Liver (tissue), 9 donors: ENCODE measurements around the gene ARID4A. TPM values are rescaled to one million over a fixed set of nuclear protein-coding genes. Genes with fewer than 3 reads are reported as not detected.

ENCODE experiments used
- DNase-seq: peaks from one replicate; pipeline ENCODE4 v3.0.0-alpha.2; 2017; ENCODE audit warnings: low spot score
- H3K27ac ChIP-seq, 2 donors: one replicate each; pipeline ENCODE4 v1.7.0; 2013; ENCODE audit warnings: inconsistent platforms in 2 of 2, low read length in 2 of 2, control low read depth in 1 of 2, low read depth in 1 of 2, mild to moderate bottlenecking in 1 of 2
- H3K27me3 ChIP-seq, 4 donors: one replicate each; pipeline versions ENCODE4 v1.6.1 to v1.7.0; 2013; ENCODE audit warnings: low read length in 3 of 4, inconsistent platforms in 1 of 4, mild to moderate bottlenecking in 1 of 4, moderate library complexity in 1 of 4; ENCODE audit not compliant: control insufficient read depth in 4 of 4, insufficient read depth in 4 of 4
- H3K36me3 ChIP-seq, 4 donors: one replicate each; pipeline versions ENCODE4 v1.6.1 to v1.7.0; 2013; ENCODE audit warnings: low read length in 3 of 4, mild to moderate bottlenecking in 3 of 4, low read depth in 1 of 4, moderate library complexity in 1 of 4; ENCODE audit not compliant: control insufficient read depth in 4 of 4, insufficient read depth in 3 of 4
- H3K4me1 ChIP-seq, 4 donors: one replicate each; pipeline versions ENCODE4 v1.6.1 to v1.7.0; 2013; ENCODE audit warnings: low read length in 3 of 4, mild to moderate bottlenecking in 3 of 4, moderate library complexity in 1 of 4; ENCODE audit not compliant: control insufficient read depth in 4 of 4, insufficient read depth in 4 of 4
- H3K4me3 ChIP-seq, 3 donors: one replicate each; pipeline versions ENCODE4 v1.6.1 to v1.7.0; 2013; ENCODE audit warnings: low read length in 3 of 3, control low read depth in 1 of 3, low read depth in 1 of 3, mild to moderate bottlenecking in 1 of 3
- H3K9ac ChIP-seq, 2 donors: one replicate each; pipeline ENCODE4 v1.7.0; 2013; ENCODE audit warnings: low read length in 2 of 2, mild to moderate bottlenecking in 2 of 2, moderate library complexity in 2 of 2, control low read depth in 1 of 2, low read depth in 1 of 2
- H3K9me3 ChIP-seq, 4 donors: one replicate each; pipeline versions ENCODE4 v1.6.1 to v1.7.0; 2013; ENCODE audit warnings: low read length in 3 of 4; ENCODE audit not compliant: control insufficient read depth in 4 of 4
- ATF3 ChIP-seq: IDR thresholded peaks from 2 replicates; pipeline ENCODE4 v1.6.1; 2016; ENCODE audit warnings: antibody characterized with exemption
- EGR1 ChIP-seq, 2 donors: IDR thresholded peaks; 2 replicates each; pipeline ENCODE4 v1.6.1; 2016 to 2018; ENCODE audit warnings: antibody characterized with exemption in 2 of 2, low read depth in 2 of 2
- FOXA1 ChIP-seq: IDR thresholded peaks from 2 replicates; pipeline ENCODE4 v1.6.1; 2016; ENCODE audit warnings: antibody characterized with exemption
- FOXA2 ChIP-seq: IDR thresholded peaks from 2 replicates; pipeline ENCODE4 v1.6.1; 2016; ENCODE audit warnings: antibody characterized with exemption
- GABPA ChIP-seq, 2 donors: IDR thresholded peaks in 1 of 2; conservative IDR thresholded peaks in 1 of 2; 2 replicates each; pipeline ENCODE4 v1.6.1; 2016; ENCODE audit warnings: antibody characterized with exemption in 2 of 2, mild to moderate bottlenecking in 1 of 2, moderate library complexity in 1 of 2
- HNF4A ChIP-seq, 2 donors: conservative IDR thresholded peaks; 2 replicates each; pipeline ENCODE4 v1.6.1; 2016; ENCODE audit warnings: antibody characterized with exemption in 2 of 2, mild to moderate bottlenecking in 2 of 2
- HNF4G ChIP-seq: IDR thresholded peaks from 2 replicates; pipeline ENCODE4 v1.6.1; 2016; ENCODE audit warnings: antibody characterized with exemption
- JUND ChIP-seq, 2 donors: IDR thresholded peaks; 2 replicates each; pipeline ENCODE4 v1.6.1; 2016; ENCODE audit warnings: antibody characterized with exemption in 2 of 2
- MAX ChIP-seq: IDR thresholded peaks from 2 replicates; pipeline ENCODE4 v1.6.1; 2016; ENCODE audit warnings: antibody characterized with exemption
- NR2F2 ChIP-seq: IDR thresholded peaks from 2 replicates; pipeline ENCODE4 v1.6.1; 2016; ENCODE audit warnings: antibody characterized with exemption
- RAD21 ChIP-seq, 2 donors: IDR thresholded peaks; 2 replicates each; pipeline ENCODE4 v1.6.1; 2016; ENCODE audit warnings: antibody characterized with exemption in 2 of 2, mild to moderate bottlenecking in 2 of 2
- REST ChIP-seq: IDR thresholded peaks from 2 replicates; pipeline ENCODE4 v1.6.1; 2016; ENCODE audit warnings: antibody characterized with exemption, mild to moderate bottlenecking
- RXRA ChIP-seq, 2 donors: IDR thresholded peaks; 2 replicates each; pipeline ENCODE4 v1.6.1; 2017 to 2018; ENCODE audit warnings: antibody characterized with exemption in 2 of 2, mild to moderate bottlenecking in 1 of 2
- SP1 ChIP-seq: IDR thresholded peaks from 2 replicates; pipeline ENCODE4 v1.6.1; 2018; ENCODE audit warnings: antibody characterized with exemption, mild to moderate bottlenecking
- TAF1 ChIP-seq: conservative IDR thresholded peaks from 2 replicates; pipeline ENCODE4 v1.6.1; 2016; ENCODE audit warnings: antibody characterized with exemption, mild to moderate bottlenecking
- YY1 ChIP-seq: IDR thresholded peaks from 2 replicates; pipeline ENCODE4 v1.6.1; 2016; ENCODE audit warnings: antibody characterized with exemption, mild to moderate bottlenecking
- ZBTB33 ChIP-seq: IDR thresholded peaks from 2 replicates; pipeline ENCODE4 v1.6.1; 2016; ENCODE audit warnings: antibody characterized with exemption
- WGBS: extraction: QIAGEN DNeasy Blood & Tissue Kit; methylation state at CpG from one replicate; pipeline ENCODE4 v1.1.7; 2013; 5-methylcytosine and 5-hydroxymethylcytosine counted together
- polyA plus RNA-seq, 2 donors: library from polyadenylated mRNA; stranded (reverse) in 1 of 2; unstranded in 1 of 2; fragments of 200-250 nt in 1 of 2; fragments of >200 nt in 1 of 2; fragmentation: Nextera tagmentation in 1 of 2; extraction: Ambion mirVana in 1 of 2; gene quantifications; one replicate each; pipeline versions ENCODE4 v1.2.1 to v1.2.3, GENCODE V29; 2013 to 2015
- total RNA-seq, 2 donors: library from RNA; depleted of rRNA; stranded (reverse); fragments of >200 nt; gene quantifications; one replicate each; pipeline ENCODE4 v1.2.3, GENCODE V29; 2014
- donor health status: healthy.
- donor health status: healthy.
- donor health status: healthy.
- donor health status: healthy.
- donor health status: healthy.

Gene ARID4A
- total and polyA plus RNA-seq, 4 donors = 3.8 to 26.9 (median 12.0) TPM

- DNase-seq = no peak
- no peaks in the 10 kb centered on the region for H3K9me3 ChIP-seq
- H3K4me1 ChIP-seq = peaks cover 7 to 35% (median 25%) of the 10 kb centered on the region in 4 donors
- TF ChIP-seq ATF3 (no peak), HNF4A (conservative IDR thresholded peaks at IDR 0.05) (no peak), RXRA (IDR thresholded peaks at IDR 0.05) (no peak), YY1 (no peak), NR2F2 (no peak)
- H3K27me3 ChIP-seq = no peaks in the 10 kb centered on the region
- peak overlapping the region; percentile 20 to 93 for H3K9ac ChIP-seq
- peak overlapping the region; percentile 20 to 89 (median 84) for H3K4me3 ChIP-seq
- H3K27ac ChIP-seq = peak overlapping the region; percentile 81 to 96
- WGBS = 1% methylated on average over 48 of the region's 48 CpGs
- peaks cover 2 to 19% (median 7%) of the 10 kb centered on the region in 4 donors for H3K36me3 ChIP-seq
Observed at GRCh38 chr14:58299401-58300330, 1.3 kb downstream of the ARID4A start.

- H3K27ac ChIP-seq = peak overlapping the region; percentile 10 to 20
- WGBS = 48% methylated on average over 3 of the region's 3 CpGs
- no peak overlapping the region for H3K4me3 ChIP-seq
- no peaks in the 10 kb centered on the region for H3K9me3 ChIP-seq
- H3K36me3 ChIP-seq = peaks cover 2 to 33% (median 9%) of the 10 kb centered on the region in 4 donors
- H3K27me3 ChIP-seq = no peaks in the 10 kb centered on the region
- peak; percentile 4 to 35 for TF ChIP-seq HNF4A (conservative IDR thresholded peaks at IDR 0.05)
- TF ChIP-seq RXRA (IDR thresholded peaks at IDR 0.05) = peak; percentile 10 to 24
- TF ChIP-seq ZBTB33 = no peak
- TF ChIP-seq YY1 = peak; percentile 17
- peak; percentile 42 for TF ChIP-seq TAF1
- TF ChIP-seq JUND (IDR thresholded peaks at IDR 0.05) = no peak
- no peak for TF ChIP-seq SP1
- TF ChIP-seq GABPA (IDR thresholded peaks at IDR 0.05 in 1 of 2, conservative IDR thresholded peaks at IDR 0.05 in 1 of 2) = no peak
- peak in 1 of 2 donors; percentile 41 for TF ChIP-seq RAD21 (IDR thresholded peaks at IDR 0.05)
- no peak for TF ChIP-seq ATF3
- peaks cover 2 to 28% (median 23%) of the 10 kb centered on the region in 4 donors for H3K4me1 ChIP-seq
- no peak for DNase-seq
- H3K9ac ChIP-seq = peak overlapping the region in 1 of 2 donors; percentile 19
Observed at GRCh38 chr14:58301416-58301815, 3.1 kb downstream of the ARID4A start.

GRCh38 chr14:58305730-58306129 is 7.4 kb downstream of the ARID4A start:
- Histone ChIP-seq H3K9me3 (no peaks in the 10 kb centered on the region), H3K27ac (no peak overlapping the region), H3K9ac (no peak overlapping the region), H3K27me3 (no peaks in the 10 kb centered on the region), H3K4me3 (no peak overlapping the region), H3K4me1 (peaks cover 2 to 27% (median 18%) of the 10 kb centered on the region in 4 donors), H3K36me3 (peaks cover 3 to 36% (median 15%) of the 10 kb centered on the region in 4 donors)
- 84% methylated on average over 2 of the region's 2 CpGs for WGBS
- DNase-seq = no peak
- no peak for TF ChIP-seq FOXA2
- TF ChIP-seq RAD21 (IDR thresholded peaks at IDR 0.05) = no peak
- TF ChIP-seq MAX = no peak
- TF ChIP-seq HNF4A (conservative IDR thresholded peaks at IDR 0.05) = no peak
- TF ChIP-seq SP1 = no peak
- no peak for TF ChIP-seq REST
- TF ChIP-seq TAF1 = no peak
- no peak for TF ChIP-seq ZBTB33
- no peak for TF ChIP-seq NR2F2
- no peak for TF ChIP-seq YY1
- TF ChIP-seq EGR1 (IDR thresholded peaks at IDR 0.05; ENCODE audit: low read depth in 2 of 2) = no peak
- no peak for TF ChIP-seq GABPA (IDR thresholded peaks at IDR 0.05 in 1 of 2, conservative IDR thresholded peaks at IDR 0.05 in 1 of 2)
- TF ChIP-seq FOXA1 = no peak
- TF ChIP-seq HNF4G = no peak
